Pulmonary artery endothelial cell (primary cell): Measurements from ENCODE around the gene CAMSAP2. TPM values are rescaled to one million over a fixed set of nuclear protein-coding genes. Genes with fewer than 3 reads are reported as not detected.
A peak's percentile ranks its signal among the peaks of the same experiment; 100 is the strongest.
"Not testable (repeated sequence)": the region's sequence is repeated elsewhere in the genome, so short reads cannot be mapped to it uniquely, and the experiment has no call there.

ENCODE experiments used
- DNase-seq: peaks from one replicate; pipeline ENCODE4 v3.0.0-alpha.2; 2011; ENCODE audit warnings: low read depth, low spot score
- total RNA-seq: library from RNA; depleted of rRNA; stranded (reverse); fragments of >200 nt; gene quantifications from 2 replicates; pipeline ENCODE4 v1.2.3, GENCODE V29; 2014

The CAMSAP2 gene
- total RNA-seq, 1 donor from 2014 or later: 26.1 TPM

GRCh38 chr1:200737647-200738291, 924 bp upstream of the CAMSAP2 start:
- no peak for DNase-seq

GRCh38 chr1:200738949-200739651, 407 bp downstream of the CAMSAP2 start:
- peak; percentile 49 for DNase-seq

- no peak for DNase-seq
These were observed 1.2 kb downstream of the CAMSAP2 start for GRCh38 chr1:200739702-200740570.

- no peak for DNase-seq
These were observed 2.0 kb downstream of the CAMSAP2 start for GRCh38 chr1:200740571-200741208.

GRCh38 chr1:200741551-200742207, 3.0 kb downstream of the CAMSAP2 start:
- DNase-seq: no peak

- DNase-seq: no peak
These were observed 5.5 kb downstream of the CAMSAP2 start for GRCh38 chr1:200744143-200744542.

- no peak for DNase-seq
These were observed 10.4 kb downstream of the CAMSAP2 start for GRCh38 chr1:200749090-200749489.

- not testable (repeated sequence) for DNase-seq
These were observed 12.1 kb downstream of the CAMSAP2 start for GRCh38 chr1:200750749-200751148.

GRCh38 chr1:200751717-200752116, 13.0 kb downstream of the CAMSAP2 start:
- no peak for DNase-seq

GRCh38 chr1:200753650-200754198, 15.0 kb downstream of the CAMSAP2 start:
- DNase-seq: no peak

GRCh38 chr1:200755456-200755855, 16.8 kb downstream of the CAMSAP2 start:
- no peak for DNase-seq

GRCh38 chr1:200762089-200762488, 23.4 kb downstream of the CAMSAP2 start:
- no peak for DNase-seq

GRCh38 chr1:200767321-200767720, 28.6 kb downstream of the CAMSAP2 start:
- DNase-seq: no peak

- DNase-seq: no peak
These were observed 33.2 kb downstream of the CAMSAP2 start for GRCh38 chr1:200771625-200772555.

- DNase-seq: no peak
These were observed 35.6 kb downstream of the CAMSAP2 start for GRCh38 chr1:200774311-200774710.

GRCh38 chr1:200774735-200775444, 36.2 kb downstream of the CAMSAP2 start:
- no peak for DNase-seq

GRCh38 chr1:200775850-200776249, 37.2 kb downstream of the CAMSAP2 start:
- DNase-seq: no peak

- DNase-seq: no peak
These were observed 38.3 kb downstream of the CAMSAP2 start for GRCh38 chr1:200776949-200777348.

- no peak for DNase-seq
These were observed 40.1 kb downstream of the CAMSAP2 start for GRCh38 chr1:200778766-200779165.
